Measurements from ENCODE around the gene TAF10.

TAF10 gene

GRCh38 chr11:6640036-6640984 is 28.3 kb upstream of the TAF10 start:
- Histone ChIP-seq H3K4me3 (ENCODE audit: low read length in 2 of 2) (no peak overlapping the region), H3K27ac (ENCODE audit: low read length) (no peak overlapping the region), H3K9ac (ENCODE audit: low read length in 2 of 2) (no peak overlapping the region), H3K36me3 (ENCODE audit: control insufficient read depth in 2 of 2, insufficient read depth in 2 of 2, low read length in 2 of 2) (peaks cover 18 to 19% of the 10 kb centered on the region in 2 donors), H3K27me3 (ENCODE audit: control insufficient read depth in 1 of 2, insufficient read depth in 2 of 2, low read length in 2 of 2) (no peaks in the 10 kb centered on the region), H3K4me1 (ENCODE audit: control insufficient read depth, insufficient read depth, low read length) (peaks cover 43% of the 10 kb centered on the region), H3K9me3 (ENCODE audit: control insufficient read depth in 2 of 2, low read length in 2 of 2) (no peaks in the 10 kb centered on the region)

GRCh38 chr11:6638429-6638828 is 26.4 kb upstream of the TAF10 start:
- no peaks in the 10 kb centered on the region for H3K9me3 ChIP-seq (ENCODE audit: control insufficient read depth in 2 of 2, low read length in 2 of 2)
- H3K36me3 ChIP-seq (ENCODE audit: control insufficient read depth in 2 of 2, insufficient read depth in 2 of 2, low read length in 2 of 2) = peaks cover 19% of the 10 kb centered on the region in 2 donors
- H3K4me1 ChIP-seq (ENCODE audit: control insufficient read depth, insufficient read depth, low read length) = peaks cover 48% of the 10 kb centered on the region
- H3K27ac ChIP-seq (ENCODE audit: low read length) = peak overlapping the region; percentile 62
- H3K4me3 ChIP-seq (ENCODE audit: low read length in 2 of 2) = peak overlapping the region in 1 of 2 donors; percentile 44
- no peaks in the 10 kb centered on the region for H3K27me3 ChIP-seq (ENCODE audit: control insufficient read depth in 1 of 2, insufficient read depth in 2 of 2, low read length in 2 of 2)
- no peak overlapping the region for H3K9ac ChIP-seq (ENCODE audit: low read length in 2 of 2)

- Histone ChIP-seq H3K27ac (ENCODE audit: low read length) (peak overlapping the region; percentile 62), H3K9ac (ENCODE audit: low read length in 2 of 2) (no peak overlapping the region), H3K4me3 (ENCODE audit: low read length in 2 of 2) (no peak overlapping the region), H3K27me3 (ENCODE audit: control insufficient read depth in 1 of 2, insufficient read depth in 2 of 2, low read length in 2 of 2) (no peaks in the 10 kb centered on the region), H3K9me3 (ENCODE audit: control insufficient read depth in 2 of 2, low read length in 2 of 2) (no peaks in the 10 kb centered on the region), H3K36me3 (ENCODE audit: control insufficient read depth in 2 of 2, insufficient read depth in 2 of 2, low read length in 2 of 2) (peaks cover 22 to 24% of the 10 kb centered on the region in 2 donors), H3K4me1 (ENCODE audit: control insufficient read depth, insufficient read depth, low read length) (peaks cover 52% of the 10 kb centered on the region)
These were observed 25.9 kb upstream of the TAF10 start for GRCh38 chr11:6637871-6638270.

GRCh38 chr11:6636480-6636879 is 24.5 kb upstream of the TAF10 start:
- Histone ChIP-seq H3K9ac (ENCODE audit: low read length in 2 of 2) (no peak overlapping the region), H3K36me3 (ENCODE audit: control insufficient read depth in 2 of 2, insufficient read depth in 2 of 2, low read length in 2 of 2) (peaks cover 36% of the 10 kb centered on the region in 2 donors), H3K4me1 (ENCODE audit: control insufficient read depth, insufficient read depth, low read length) (peaks cover 48% of the 10 kb centered on the region), H3K4me3 (ENCODE audit: low read length in 2 of 2) (no peak overlapping the region), H3K27ac (ENCODE audit: low read length) (peak overlapping the region; percentile 62), H3K27me3 (ENCODE audit: control insufficient read depth in 1 of 2, insufficient read depth in 2 of 2, low read length in 2 of 2) (no peaks in the 10 kb centered on the region), H3K9me3 (ENCODE audit: control insufficient read depth in 2 of 2, low read length in 2 of 2) (no peaks in the 10 kb centered on the region)

- peaks cover 34 to 35% of the 10 kb centered on the region in 2 donors for H3K36me3 ChIP-seq (ENCODE audit: control insufficient read depth in 2 of 2, insufficient read depth in 2 of 2, low read length in 2 of 2)
- H3K9ac ChIP-seq (ENCODE audit: low read length in 2 of 2) = peak overlapping the region; percentile 1 to 4
- no peaks in the 10 kb centered on the region for H3K9me3 ChIP-seq (ENCODE audit: control insufficient read depth in 2 of 2, low read length in 2 of 2)
- H3K27ac ChIP-seq (ENCODE audit: low read length) = peak overlapping the region; percentile 58
- no peaks in the 10 kb centered on the region for H3K27me3 ChIP-seq (ENCODE audit: control insufficient read depth in 1 of 2, insufficient read depth in 2 of 2, low read length in 2 of 2)
- H3K4me1 ChIP-seq (ENCODE audit: control insufficient read depth, insufficient read depth, low read length) = peaks cover 46% of the 10 kb centered on the region
- H3K4me3 ChIP-seq (ENCODE audit: low read length in 2 of 2) = peak overlapping the region in 1 of 2 donors; percentile 35
These were observed 23.3 kb upstream of the TAF10 start for GRCh38 chr11:6635082-6635932.

- peaks cover 44% of the 10 kb centered on the region for H3K4me1 ChIP-seq (ENCODE audit: control insufficient read depth, insufficient read depth, low read length)
- H3K4me3 ChIP-seq (ENCODE audit: low read length in 2 of 2) = no peak overlapping the region
- H3K36me3 ChIP-seq (ENCODE audit: control insufficient read depth in 2 of 2, insufficient read depth in 2 of 2, low read length in 2 of 2) = peaks cover 31 to 32% of the 10 kb centered on the region in 2 donors
- no peaks in the 10 kb centered on the region for H3K27me3 ChIP-seq (ENCODE audit: control insufficient read depth in 1 of 2, insufficient read depth in 2 of 2, low read length in 2 of 2)
- no peaks in the 10 kb centered on the region for H3K9me3 ChIP-seq (ENCODE audit: control insufficient read depth in 2 of 2, low read length in 2 of 2)
- H3K27ac ChIP-seq (ENCODE audit: low read length) = peak overlapping the region; percentile 58
- H3K9ac ChIP-seq (ENCODE audit: low read length in 2 of 2) = peak overlapping the region in 1 of 2 donors; percentile 4
These were observed 22.5 kb upstream of the TAF10 start for GRCh38 chr11:6634534-6634933.

GRCh38 chr11:6633422-6634408 is 21.7 kb upstream of the TAF10 start:
- H3K27ac ChIP-seq (ENCODE audit: low read length) = no peak overlapping the region
- no peaks in the 10 kb centered on the region for H3K27me3 ChIP-seq (ENCODE audit: control insufficient read depth in 1 of 2, insufficient read depth in 2 of 2, low read length in 2 of 2)
- H3K4me3 ChIP-seq (ENCODE audit: low read length in 2 of 2) = no peak overlapping the region
- no peaks in the 10 kb centered on the region for H3K9me3 ChIP-seq (ENCODE audit: control insufficient read depth in 2 of 2, low read length in 2 of 2)
- peaks cover 36% of the 10 kb centered on the region for H3K4me1 ChIP-seq (ENCODE audit: control insufficient read depth, insufficient read depth, low read length)
- H3K36me3 ChIP-seq (ENCODE audit: control insufficient read depth in 2 of 2, insufficient read depth in 2 of 2, low read length in 2 of 2) = peaks cover 35 to 38% of the 10 kb centered on the region in 2 donors
- peak overlapping the region in 1 of 2 donors; percentile 13 for H3K9ac ChIP-seq (ENCODE audit: low read length in 2 of 2)

- peaks cover 43 to 45% of the 10 kb centered on the region in 2 donors for H3K36me3 ChIP-seq (ENCODE audit: control insufficient read depth in 2 of 2, insufficient read depth in 2 of 2, low read length in 2 of 2)
- no peak overlapping the region for H3K4me3 ChIP-seq (ENCODE audit: low read length in 2 of 2)
- no peaks in the 10 kb centered on the region for H3K27me3 ChIP-seq (ENCODE audit: control insufficient read depth in 1 of 2, insufficient read depth in 2 of 2, low read length in 2 of 2)
- H3K27ac ChIP-seq (ENCODE audit: low read length) = no peak overlapping the region
- no peaks in the 10 kb centered on the region for H3K9me3 ChIP-seq (ENCODE audit: control insufficient read depth in 2 of 2, low read length in 2 of 2)
- H3K4me1 ChIP-seq (ENCODE audit: control insufficient read depth, insufficient read depth, low read length) = peaks cover 24% of the 10 kb centered on the region
- H3K9ac ChIP-seq (ENCODE audit: low read length in 2 of 2) = no peak overlapping the region
These were observed 20.4 kb upstream of the TAF10 start for GRCh38 chr11:6632116-6633073.

- Histone ChIP-seq H3K4me3 (ENCODE audit: low read length in 2 of 2) (no peak overlapping the region), H3K9me3 (ENCODE audit: control insufficient read depth in 2 of 2, low read length in 2 of 2) (no peaks in the 10 kb centered on the region), H3K9ac (ENCODE audit: low read length in 2 of 2) (no peak overlapping the region), H3K36me3 (ENCODE audit: control insufficient read depth in 2 of 2, insufficient read depth in 2 of 2, low read length in 2 of 2) (peaks cover 53 to 54% of the 10 kb centered on the region in 2 donors), H3K4me1 (ENCODE audit: control insufficient read depth, insufficient read depth, low read length) (peaks cover 19% of the 10 kb centered on the region), H3K27me3 (ENCODE audit: control insufficient read depth in 1 of 2, insufficient read depth in 2 of 2, low read length in 2 of 2) (no peaks in the 10 kb centered on the region), H3K27ac (ENCODE audit: low read length) (no peak overlapping the region)
These were observed 19.4 kb upstream of the TAF10 start for GRCh38 chr11:6631361-6631890.

All from stomach smooth muscle (tissue), 2 donors.